IMR-90 (cell line): Measurements from ENCODE around the gene HSPA9. TPM values are rescaled to one million over a fixed set of nuclear protein-coding genes. Genes with fewer than 3 reads are reported as not detected.

Source experiments
- ATAC-seq: fragments of 200-7000 bp; cut with Tn5 transposase; 2 replicates; pipeline ENCODE4 v1.9.1; 2020; ENCODE audit warnings: low read depth, mild to moderate bottlenecking, moderate library complexity
- BruUV-seq: library from RNA; stranded (reverse); fragments of 400-500 nt; replicated peaks from 2 replicates; lab custom pipeline; 2021; lab: Mats Ljungman, UMichigan
- CTCF ChIA-PET: fragments of 300-600 bp; formaldehyde crosslinking; extraction: SDS; loops from one replicate; lab custom pipeline; 2021; ENCODE audit warnings: antibody characterized with exemption; lab: Yijun Ruan, JAX
- POLR2A ChIA-PET: fragments of 300-600 bp; sonication (Branson Sonifier 250); formaldehyde crosslinking; loops from one replicate; lab custom pipeline; 2022; ENCODE audit warnings: antibody characterized with exemption; ENCODE audit not compliant: unreplicated experiment; lab: Charles Lee
- DNase-seq: peaks from one replicate; pipeline ENCODE4 v3.0.0; 2013
- H2AFZ ChIP-seq: replicated peaks from 2 replicates; pipeline ENCODE3; 2013; ENCODE audit warnings: low read length, mild to moderate bottlenecking; ENCODE audit not compliant: poor library complexity
- H2AK5ac ChIP-seq: 2 replicates; pipeline ENCODE4 v1.6.1; 2013; ENCODE audit warnings: low read depth, low read length, inconsistent platforms
- H2AK9ac ChIP-seq: replicated peaks from 2 replicates; pipeline ENCODE3; 2013; ENCODE audit warnings: mild to moderate bottlenecking, low read depth, low read length, moderate library complexity; ENCODE audit not compliant: poor library complexity
- H2BK120ac ChIP-seq: 2 replicates; pipeline ENCODE4 v1.6.1; 2013; ENCODE audit warnings: low read depth, low read length, inconsistent platforms
- H2BK15ac ChIP-seq: 3 replicates; pipeline ENCODE4 v1.6.1; 2013; ENCODE audit warnings: low read depth, low read length, inconsistent platforms
- H2BK20ac ChIP-seq: 2 replicates; pipeline ENCODE4 v1.6.1; 2013; ENCODE audit warnings: low read depth, mild to moderate bottlenecking, inconsistent platforms, low read length, moderate library complexity
- H2BK5ac ChIP-seq: 2 replicates; pipeline ENCODE4 v1.6.1; 2013; ENCODE audit warnings: mild to moderate bottlenecking, low read depth, low read length, inconsistent platforms; ENCODE audit not compliant: poor library complexity, severe bottlenecking
- H3K14ac ChIP-seq: replicated peaks from 2 replicates; pipeline ENCODE4 v1.6.1; 2013; ENCODE audit warnings: low read depth, low read length, inconsistent platforms
- H3K18ac ChIP-seq: 2 replicates; pipeline ENCODE4 v1.6.1; 2013; ENCODE audit warnings: low read depth, low read length, control low read depth
- H3K23ac ChIP-seq: 2 replicates; pipeline ENCODE4 v1.6.1; 2013; ENCODE audit warnings: low read depth, low read length, inconsistent platforms
- H3K27ac ChIP-seq: 2 replicates; pipeline ENCODE4 v1.5.1; 2013; ENCODE audit warnings: mild to moderate bottlenecking, control low read depth, low read length; ENCODE audit not compliant: insufficient read depth
- H3K27me3 ChIP-seq: 2 replicates; pipeline ENCODE4 v1.6.1; 2013; ENCODE audit warnings: low read length; ENCODE audit not compliant: control insufficient read depth, insufficient read depth
- H3K36me3 ChIP-seq: 2 replicates; pipeline ENCODE4 v1.6.1; 2013; ENCODE audit warnings: low read length, mixed read lengths; ENCODE audit not compliant: control insufficient read depth, insufficient read depth
- H3K4ac ChIP-seq: 2 replicates; pipeline ENCODE4 v1.6.1; 2013; ENCODE audit warnings: low read depth, low read length, inconsistent platforms
- H3K4me1 ChIP-seq: 2 replicates; pipeline ENCODE4 v1.6.1; 2013; ENCODE audit warnings: low read length, mixed read lengths; ENCODE audit not compliant: control insufficient read depth, insufficient read depth
- H3K4me2 ChIP-seq: 2 replicates; pipeline ENCODE4 v1.6.1; 2013; ENCODE audit warnings: low read depth, mild to moderate bottlenecking, control low read depth, low read length, moderate library complexity
- H3K4me3 ChIP-seq: 2 replicates; pipeline ENCODE4 v1.5.1; 2013; ENCODE audit warnings: low read depth, mild to moderate bottlenecking, control low read depth, low read length, moderate library complexity; ENCODE audit not compliant: insufficient read depth
- H3K56ac ChIP-seq: 2 replicates; pipeline ENCODE4 v1.6.1; 2013; ENCODE audit warnings: low read length, inconsistent platforms; ENCODE audit not compliant: insufficient read depth; ENCODE audit errors: extremely low read depth
- H3K79me1 ChIP-seq, 2 experiments: 2 replicates each; pipeline ENCODE4 v1.6.1; 2013; ENCODE audit warnings: low read length in 2 of 2, inconsistent platforms in 1 of 2, low read depth in 1 of 2
- H3K9ac ChIP-seq: 2 replicates; pipeline ENCODE4 v1.6.1; 2013; ENCODE audit warnings: low read depth, low read length, control low read depth
- H3K9me1 ChIP-seq: 2 replicates; pipeline ENCODE4 v1.6.1; 2013; ENCODE audit warnings: low read length, inconsistent platforms; ENCODE audit not compliant: insufficient read depth
- H3K9me3 ChIP-seq: 2 replicates; pipeline ENCODE4 v1.6.1; 2013; ENCODE audit warnings: low read length; ENCODE audit not compliant: control insufficient read depth, insufficient read depth
- H4K20me1 ChIP-seq: 2 replicates; pipeline ENCODE4 v1.6.1; 2013; ENCODE audit warnings: low read length, inconsistent platforms; ENCODE audit not compliant: insufficient read depth
- H4K5ac ChIP-seq: 2 replicates; pipeline ENCODE4 v1.6.1; 2013; ENCODE audit warnings: mild to moderate bottlenecking, low read depth, low read length, control low read depth
- H4K8ac ChIP-seq, 2 experiments: 2 replicates each; pipeline ENCODE4 v1.6.1; 2013; ENCODE audit warnings: low read depth in 2 of 2, low read length in 2 of 2, control low read depth in 1 of 2, inconsistent platforms in 1 of 2
- H4K91ac ChIP-seq: 2 replicates; pipeline ENCODE4 v1.6.1; 2013; ENCODE audit warnings: low read depth, low read length, inconsistent platforms; ENCODE audit not compliant: insufficient read depth
- MXI1 ChIP-seq: IDR thresholded peaks from 2 replicates; pipeline ENCODE4 v1.6.1; 2012; ENCODE audit warnings: low read depth, mild to moderate bottlenecking, low read length, moderate library complexity, borderline replicate concordance
- NFE2L2 ChIP-seq: fragments of 150-350 bp; IDR thresholded peaks from 2 replicates; pipeline ENCODE4 v1.6.1; 2016; ENCODE audit warnings: low read depth, mild to moderate bottlenecking, low read length
- RAD21 ChIP-seq: IDR thresholded peaks from 2 replicates; pipeline ENCODE4 v1.6.1; 2012; ENCODE audit warnings: low read length, improper control_type of control experiment
- RCOR1 ChIP-seq: IDR thresholded peaks from 2 replicates; pipeline ENCODE4 v1.6.1; 2012; ENCODE audit warnings: mild to moderate bottlenecking, low read length, improper control_type of control experiment; ENCODE audit not compliant: insufficient replicate concordance
- RFX5 ChIP-seq: IDR thresholded peaks from 2 replicates; pipeline ENCODE4 v1.8.0; 2012; ENCODE audit warnings: low read depth, mild to moderate bottlenecking, low read length, moderate library complexity
- SMC3 ChIP-seq: fragments of 150-350 bp; IDR thresholded peaks from 2 replicates; pipeline ENCODE4 v1.6.1; 2016; ENCODE audit warnings: low read depth, mild to moderate bottlenecking, antibody characterized with exemption, low read length, moderate library complexity
- WGBS, 2 experiments: methylation state at CpG; one replicate each; pipeline versions ENCODE4 v1.1.5 to v1.1.7; 2013; ENCODE audit warnings: missing lambda C conversion rate in 2 of 2; ENCODE audit not compliant: insufficient read length in 1 of 2; ENCODE audit errors: extremely low coverage in 2 of 2; 5-methylcytosine and 5-hydroxymethylcytosine counted together
- dilution Hi-C: fragments of 300-500 bp; cut with HindIII; formaldehyde crosslinking; loops from one replicate; pipeline ENCODE4 v1.14.3; 2018; ENCODE audit warnings: low sequenced_read_pairs; ENCODE audit not compliant: unreplicated experiment
- in situ Hi-C: fragments of 300-500 bp; cut with MboI; formaldehyde crosslinking; loops from 3 replicates; pipeline ENCODE4 v1.14.3; 2019; ENCODE audit warnings: low sequenced_read_pairs, inconsistent platforms, mixed read lengths
- intact Hi-C: fragments of 100-400 bp; cut with micrococcal nuclease; formaldehyde crosslinking; loops from 2 replicates; pipeline ENCODE4 v1.10.0; 2022
- polyA plus RNA-seq, 3 experiments: library from polyadenylated mRNA; depleted of rRNA; stranded (reverse); fragments of >200 nt; gene quantifications; 2 replicates each; pipeline ENCODE4 v1.2.3, GENCODE V29; 2012; ENCODE audit warnings: low replicate concordance in 1 of 3
- total RNA-seq: library from RNA; depleted of rRNA; stranded (reverse); fragments of >200 nt; gene quantifications from 2 replicates; pipeline ENCODE4 v1.2.3, GENCODE V29; 2012

The HSPA9 gene
- total and polyA plus RNA-seq, 2 of the 4 experiments (the other 2 are of a cell fraction) = 157 to 472 TPM

GRCh38 chr5:138610918-138611677 is 35.9 kb upstream of the HSPA9 start:
- peak overlapping the region; percentile 80 for H2AFZ ChIP-seq
- H4K20me1 ChIP-seq = no peaks in the 10 kb centered on the region
- peak overlapping the region; percentile 62; the same call in 1 of the 2 replicates for H4K5ac ChIP-seq
- no peak overlapping the region for H2BK120ac ChIP-seq
- H2BK15ac ChIP-seq = no peak overlapping the region
- H3K4ac ChIP-seq = peak overlapping the region; percentile 61
- peak overlapping the region; percentile 0; the same call in 1 of the 2 replicates for H3K27ac ChIP-seq
- WGBS, 2 experiments = no CpG with 5 or more reads among the region's 16 CpGs
- H4K91ac ChIP-seq = no peak overlapping the region
- POLR2A ChIA-PET = no interaction called here
- DNase-seq = no peak
- H2BK20ac ChIP-seq = peak overlapping the region; percentile 36; the same call in 1 of the 2 replicates
- H3K14ac ChIP-seq = peak overlapping the region; percentile 35; the same call in 1 of the 2 replicates
- H2AK9ac ChIP-seq = no peak overlapping the region
- no TSS peak for BruUV-seq
- TF ChIP-seq MXI1 = no peak
- no peak for TF ChIP-seq RFX5
- no peak for TF ChIP-seq RAD21
- TF ChIP-seq SMC3 = no peak
- TF ChIP-seq NFE2L2 = no peak
- TF ChIP-seq RCOR1 = no peak
- peak overlapping the region; percentile 79 for H3K4me2 ChIP-seq
- H3K36me3 ChIP-seq = no peaks in the 10 kb centered on the region
- no peak overlapping the region for H2BK5ac ChIP-seq
- peak overlapping the region; percentile 67; the same call in 1 of the 2 replicates for H3K23ac ChIP-seq
- H3K56ac ChIP-seq = no peak overlapping the region
- peak overlapping the region; percentile 28 for H3K4me3 ChIP-seq
- CTCF ChIA-PET = interaction anchor here (0.5 kb wide), 1 partner anchor 530 kb away, joined by 4 read pairs; no protein-coding TSS in a partner anchor
- peaks cover 33% of the 10 kb centered on the region for H3K27me3 ChIP-seq
- H3K9me3 ChIP-seq = no peaks in the 10 kb centered on the region
- peak; percentile 53 for ATAC-seq
- H3K18ac ChIP-seq = peak overlapping the region; percentile 34
- dilution Hi-C loops (no loop called here), intact Hi-C loops (no loop called here), in situ Hi-C loops (no loop called here)
- H3K9ac ChIP-seq = peak overlapping the region; percentile 35; the same call in 1 of the 2 replicates
- no peaks in the 10 kb centered on the region for H3K9me1 ChIP-seq
- peak overlapping the region; percentile 15; the same call in 1 of the 2 replicates for H2AK5ac ChIP-seq
- H3K79me1 ChIP-seq = no peaks in the 10 kb centered on the region
- H4K8ac ChIP-seq = peak overlapping the region in 1 of 2 experiments; percentile 23; a peak in 1 of 4 replicates
- peaks cover 11% of the 10 kb centered on the region for H3K4me1 ChIP-seq
